ENCODE results near the gene SKAP2.

DNA sequence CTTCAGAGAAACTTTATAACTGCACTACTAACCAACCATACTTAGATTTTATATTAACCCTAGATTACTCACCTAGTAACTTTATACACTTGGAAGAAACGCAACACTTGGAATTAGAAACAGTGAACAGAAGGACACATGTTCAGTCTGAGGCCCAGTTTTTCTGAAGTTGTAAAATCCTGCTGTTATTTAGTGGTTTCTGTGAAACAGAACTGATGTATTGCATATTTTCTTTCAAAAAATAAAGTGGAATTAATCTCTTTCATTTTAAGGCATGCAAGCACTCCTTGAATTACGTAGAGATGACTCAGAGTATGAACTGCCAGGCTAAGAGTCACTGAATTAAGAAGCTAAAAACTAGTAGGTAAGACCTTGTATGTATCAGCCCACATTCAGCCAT is 215.8 kb downstream of the SKAP2 start:
- TF ChIP-seq, protein P1, sequence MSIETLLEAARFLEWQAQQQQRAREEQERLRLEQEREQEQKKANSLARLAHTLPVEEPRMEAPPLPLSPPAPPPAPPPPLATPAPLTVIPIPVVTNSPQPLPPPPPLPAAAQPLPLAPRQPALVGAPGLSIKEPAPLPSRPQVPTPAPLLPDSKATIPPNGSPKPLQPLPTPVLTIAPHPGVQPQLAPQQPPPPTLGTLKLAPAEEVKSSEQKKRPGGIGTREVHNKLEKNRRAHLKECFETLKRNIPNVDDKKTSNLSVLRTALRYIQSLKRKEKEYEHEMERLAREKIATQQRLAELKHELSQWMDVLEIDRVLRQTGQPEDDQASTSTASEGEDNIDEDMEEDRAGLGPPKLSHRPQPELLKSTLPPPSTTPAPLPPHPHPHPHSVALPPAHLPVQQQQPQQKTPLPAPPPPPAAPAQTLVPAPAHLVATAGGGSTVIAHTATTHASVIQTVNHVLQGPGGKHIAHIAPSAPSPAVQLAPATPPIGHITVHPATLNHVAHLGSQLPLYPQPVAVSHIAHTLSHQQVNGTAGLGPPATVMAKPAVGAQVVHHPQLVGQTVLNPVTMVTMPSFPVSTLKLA (IDR thresholded peaks at IDR 0.05), result no peak
- no peak for TF ChIP-seq SOX6 (IDR thresholded peaks at IDR 0.05)
- TF ChIP-seq SOX6 (CRISPR knock-in tag; IDR thresholded peaks at IDR 0.05), result no peak
- TF ChIP-seq, protein P2, sequence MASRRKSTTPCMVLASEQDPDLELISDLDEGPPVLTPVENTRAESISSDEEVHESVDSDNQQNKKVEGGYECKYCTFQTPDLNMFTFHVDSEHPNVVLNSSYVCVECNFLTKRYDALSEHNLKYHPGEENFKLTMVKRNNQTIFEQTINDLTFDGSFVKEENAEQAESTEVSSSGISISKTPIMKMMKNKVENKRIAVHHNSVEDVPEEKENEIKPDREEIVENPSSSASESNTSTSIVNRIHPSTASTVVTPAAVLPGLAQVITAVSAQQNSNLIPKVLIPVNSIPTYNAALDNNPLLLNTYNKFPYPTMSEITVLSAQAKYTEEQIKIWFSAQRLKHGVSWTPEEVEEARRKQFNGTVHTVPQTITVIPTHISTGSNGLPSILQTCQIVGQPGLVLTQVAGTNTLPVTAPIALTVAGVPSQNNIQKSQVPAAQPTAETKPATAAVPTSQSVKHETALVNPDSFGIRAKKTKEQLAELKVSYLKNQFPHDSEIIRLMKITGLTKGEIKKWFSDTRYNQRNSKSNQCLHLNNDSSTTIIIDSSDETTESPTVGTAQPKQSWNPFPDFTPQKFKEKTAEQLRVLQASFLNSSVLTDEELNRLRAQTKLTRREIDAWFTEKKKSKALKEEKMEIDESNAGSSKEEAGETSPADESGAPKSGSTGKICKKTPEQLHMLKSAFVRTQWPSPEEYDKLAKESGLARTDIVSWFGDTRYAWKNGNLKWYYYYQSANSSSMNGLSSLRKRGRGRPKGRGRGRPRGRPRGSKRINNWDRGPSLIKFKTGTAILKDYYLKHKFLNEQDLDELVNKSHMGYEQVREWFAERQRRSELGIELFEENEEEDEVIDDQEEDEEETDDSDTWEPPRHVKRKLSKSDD (CRISPR knock-in tag; IDR thresholded peaks at IDR 0.05; ENCODE audit: low read depth), result no peak
- no peak for TF ChIP-seq RBFOX2 (IDR thresholded peaks at IDR 0.05; ENCODE audit: low read depth, low read length)
- TF ChIP-seq SIN3A (IDR thresholded peaks at IDR 0.05; ENCODE audit: borderline replicate concordance, low read depth, low read length), result no peak
- TF ChIP-seq ZNF7 (CRISPR knock-in tag; IDR thresholded peaks at IDR 0.05), result no peak
- TF ChIP-seq, protein P3, sequence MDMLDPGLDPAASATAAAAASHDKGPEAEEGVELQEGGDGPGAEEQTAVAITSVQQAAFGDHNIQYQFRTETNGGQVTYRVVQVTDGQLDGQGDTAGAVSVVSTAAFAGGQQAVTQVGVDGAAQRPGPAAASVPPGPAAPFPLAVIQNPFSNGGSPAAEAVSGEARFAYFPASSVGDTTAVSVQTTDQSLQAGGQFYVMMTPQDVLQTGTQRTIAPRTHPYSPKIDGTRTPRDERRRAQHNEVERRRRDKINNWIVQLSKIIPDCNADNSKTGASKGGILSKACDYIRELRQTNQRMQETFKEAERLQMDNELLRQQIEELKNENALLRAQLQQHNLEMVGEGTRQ (IDR thresholded peaks at IDR 0.05; ENCODE audit: low read depth, low read length), result no peak
- TF ChIP-seq, protein P3 (CRISPR knock-in tag; IDR thresholded peaks at IDR 0.05; ENCODE audit: borderline replicate concordance), result no peak
- no peak for TF ChIP-seq ZNF274 (CRISPR knock-in tag; IDR thresholded peaks at IDR 0.05)
